PFSK-1 (cell line): Measurements from ENCODE around the gene GJA4.

ENCODE experiments used
- FOXP2 ChIP-seq: optimal IDR thresholded peaks from 2 replicates; pipeline ENCODE3; 2011; ENCODE audit warnings: borderline replicate concordance, control low read depth, inconsistent platforms; ENCODE audit not compliant: insufficient read depth; ENCODE audit errors: extremely low read length, extremely low read depth
- POLR2AphosphoS5 ChIP-seq: IDR thresholded peaks from 2 replicates; pipeline ENCODE4 v1.6.1; 2012; ENCODE audit warnings: low read depth, mild to moderate bottlenecking, control low read depth, low read length, moderate library complexity
- SIN3A ChIP-seq: IDR thresholded peaks from 2 replicates; pipeline ENCODE4 v1.6.1; 2012; ENCODE audit warnings: mild to moderate bottlenecking, low read length, moderate library complexity, borderline replicate concordance; ENCODE audit not compliant: insufficient read depth
- TAF1 ChIP-seq: IDR thresholded peaks from 2 replicates; pipeline ENCODE4 v1.6.1; 2012; ENCODE audit warnings: low read length, control low read depth, borderline replicate concordance; ENCODE audit not compliant: insufficient read depth
- TF ChIP-seq, protein P1 (sequence below), 2 experiments: IDR thresholded peaks; 2 replicates each; pipeline versions ENCODE4 v1.6.1 to v1.8.0; 2011 to 2012; ENCODE audit warnings: low read depth in 2 of 2, low read length in 2 of 2, control low read depth in 1 of 2, inconsistent platforms in 1 of 2, mild to moderate bottlenecking in 1 of 2, moderate library complexity in 1 of 2; ENCODE audit not compliant: insufficient read depth in 1 of 2

The GJA4 gene

DNA sequence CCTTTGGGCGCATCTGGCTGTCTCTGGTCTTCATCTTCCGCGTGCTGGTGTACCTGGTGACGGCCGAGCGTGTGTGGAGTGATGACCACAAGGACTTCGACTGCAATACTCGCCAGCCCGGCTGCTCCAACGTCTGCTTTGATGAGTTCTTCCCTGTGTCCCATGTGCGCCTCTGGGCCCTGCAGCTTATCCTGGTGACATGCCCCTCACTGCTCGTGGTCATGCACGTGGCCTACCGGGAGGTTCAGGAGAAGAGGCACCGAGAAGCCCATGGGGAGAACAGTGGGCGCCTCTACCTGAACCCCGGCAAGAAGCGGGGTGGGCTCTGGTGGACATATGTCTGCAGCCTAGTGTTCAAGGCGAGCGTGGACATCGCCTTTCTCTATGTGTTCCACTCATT, 35.4 kb upstream of the GJA4 start:
- TF ChIP-seq FOXP2 (no peak), TAF1 (no peak), SIN3A (no peak), POLR2AphosphoS5 (no peak)
- TF ChIP-seq, protein P1, sequence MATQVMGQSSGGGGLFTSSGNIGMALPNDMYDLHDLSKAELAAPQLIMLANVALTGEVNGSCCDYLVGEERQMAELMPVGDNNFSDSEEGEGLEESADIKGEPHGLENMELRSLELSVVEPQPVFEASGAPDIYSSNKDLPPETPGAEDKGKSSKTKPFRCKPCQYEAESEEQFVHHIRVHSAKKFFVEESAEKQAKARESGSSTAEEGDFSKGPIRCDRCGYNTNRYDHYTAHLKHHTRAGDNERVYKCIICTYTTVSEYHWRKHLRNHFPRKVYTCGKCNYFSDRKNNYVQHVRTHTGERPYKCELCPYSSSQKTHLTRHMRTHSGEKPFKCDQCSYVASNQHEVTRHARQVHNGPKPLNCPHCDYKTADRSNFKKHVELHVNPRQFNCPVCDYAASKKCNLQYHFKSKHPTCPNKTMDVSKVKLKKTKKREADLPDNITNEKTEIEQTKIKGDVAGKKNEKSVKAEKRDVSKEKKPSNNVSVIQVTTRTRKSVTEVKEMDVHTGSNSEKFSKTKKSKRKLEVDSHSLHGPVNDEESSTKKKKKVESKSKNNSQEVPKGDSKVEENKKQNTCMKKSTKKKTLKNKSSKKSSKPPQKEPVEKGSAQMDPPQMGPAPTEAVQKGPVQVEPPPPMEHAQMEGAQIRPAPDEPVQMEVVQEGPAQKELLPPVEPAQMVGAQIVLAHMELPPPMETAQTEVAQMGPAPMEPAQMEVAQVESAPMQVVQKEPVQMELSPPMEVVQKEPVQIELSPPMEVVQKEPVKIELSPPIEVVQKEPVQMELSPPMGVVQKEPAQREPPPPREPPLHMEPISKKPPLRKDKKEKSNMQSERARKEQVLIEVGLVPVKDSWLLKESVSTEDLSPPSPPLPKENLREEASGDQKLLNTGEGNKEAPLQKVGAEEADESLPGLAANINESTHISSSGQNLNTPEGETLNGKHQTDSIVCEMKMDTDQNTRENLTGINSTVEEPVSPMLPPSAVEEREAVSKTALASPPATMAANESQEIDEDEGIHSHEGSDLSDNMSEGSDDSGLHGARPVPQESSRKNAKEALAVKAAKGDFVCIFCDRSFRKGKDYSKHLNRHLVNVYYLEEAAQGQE (IDR thresholded peaks at IDR 0.05; ENCODE audit: insufficient read depth in 1 of 2, low read depth in 2 of 2, low read length in 2 of 2) = no peak

- TF ChIP-seq FOXP2 (no peak), SIN3A (no peak), TAF1 (no peak), POLR2AphosphoS5 (no peak)
- TF ChIP-seq, protein P1 (IDR thresholded peaks at IDR 0.05; ENCODE audit: insufficient read depth in 1 of 2, low read depth in 2 of 2, low read length in 2 of 2) = no peak
Measured at GRCh38 chr1:34758751-34759150, 34.0 kb upstream of the GJA4 start.

DNA sequence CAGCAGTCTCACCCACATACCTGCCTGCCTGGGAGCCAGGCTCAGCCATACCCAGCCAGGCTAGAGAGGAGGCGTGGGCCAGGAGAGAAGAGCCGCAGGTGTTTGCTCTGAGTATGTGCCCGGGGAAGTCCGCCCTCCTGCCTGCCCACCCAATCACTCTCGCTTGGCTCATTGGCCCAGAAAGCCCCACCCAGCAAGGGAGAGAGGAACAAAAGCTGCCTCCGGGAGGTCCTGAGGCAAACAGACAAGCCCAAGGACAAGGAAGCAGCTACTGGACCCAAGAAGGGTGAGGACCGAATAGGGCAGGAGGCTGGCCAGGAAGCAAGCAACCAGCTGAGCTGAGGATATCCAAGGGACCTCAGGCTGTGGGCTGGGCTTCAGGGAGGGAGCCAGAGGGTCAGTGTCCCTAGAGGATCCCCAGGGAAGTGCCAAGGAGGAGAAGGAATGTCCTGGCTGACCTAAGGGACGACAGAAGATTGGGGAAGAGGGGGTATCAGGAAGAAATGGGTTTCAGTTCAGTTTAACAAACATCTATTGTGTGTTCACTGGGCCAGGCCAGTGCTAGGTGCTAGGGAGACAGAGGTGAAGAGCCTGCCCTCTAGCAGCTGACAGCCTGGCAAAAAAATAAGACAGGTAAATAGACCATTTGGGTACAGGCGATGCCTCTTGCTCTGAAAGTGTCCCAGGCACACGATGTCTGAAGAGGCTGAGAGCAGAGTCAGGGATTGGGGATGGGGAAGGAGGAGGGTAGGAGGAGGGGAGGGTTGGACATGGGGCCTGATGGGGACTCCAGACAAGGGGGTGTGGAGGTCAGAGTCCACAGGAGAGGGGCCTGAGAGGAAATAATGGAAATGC, 33.1 kb upstream of the GJA4 start, which contains the start of gene GJB4:
GJB4 (plus strand) TSS at position 238 of the 855 bp plus-strand sequence. CDS start 1,515 bp downstream, outside the sequence.
- TF ChIP-seq POLR2AphosphoS5 (no peak), FOXP2 (no peak), TAF1 (no peak), SIN3A (no peak)
- TF ChIP-seq, protein P1 (IDR thresholded peaks at IDR 0.05; ENCODE audit: insufficient read depth in 1 of 2, low read depth in 2 of 2, low read length in 2 of 2) = no peak

- TF ChIP-seq POLR2AphosphoS5 = no peak
- no peak for TF ChIP-seq FOXP2
- TF ChIP-seq SIN3A = no peak
- no peak for TF ChIP-seq TAF1
- TF ChIP-seq, protein P1 (IDR thresholded peaks at IDR 0.05; ENCODE audit: insufficient read depth in 1 of 2, low read depth in 2 of 2, low read length in 2 of 2) = no peak
Measured at GRCh38 chr1:34761176-34761761, 31.5 kb upstream of the GJA4 start.

DNA sequence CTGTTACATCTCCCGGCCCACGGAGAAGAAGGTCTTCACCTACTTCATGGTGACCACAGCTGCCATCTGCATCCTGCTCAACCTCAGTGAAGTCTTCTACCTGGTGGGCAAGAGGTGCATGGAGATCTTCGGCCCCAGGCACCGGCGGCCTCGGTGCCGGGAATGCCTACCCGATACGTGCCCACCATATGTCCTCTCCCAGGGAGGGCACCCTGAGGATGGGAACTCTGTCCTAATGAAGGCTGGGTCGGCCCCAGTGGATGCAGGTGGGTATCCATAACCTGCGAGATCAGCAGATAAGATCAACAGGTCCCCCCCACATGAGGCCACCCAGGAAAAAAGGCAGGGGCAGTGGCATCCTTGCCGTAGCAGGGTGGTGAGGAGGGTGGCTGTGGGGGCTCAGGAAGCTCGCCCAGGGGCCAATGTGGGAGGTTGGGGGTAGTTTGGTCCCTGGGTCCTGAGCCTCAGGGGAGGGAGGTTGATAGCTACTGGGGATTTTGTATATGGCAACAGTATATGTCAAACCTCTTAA, 31.0 kb upstream of the GJA4 start:
- no peak for TF ChIP-seq TAF1
- TF ChIP-seq, protein P1 (IDR thresholded peaks at IDR 0.05; ENCODE audit: insufficient read depth in 1 of 2, low read depth in 2 of 2, low read length in 2 of 2) = no peak
- TF ChIP-seq SIN3A = no peak
- TF ChIP-seq FOXP2 = no peak
- TF ChIP-seq POLR2AphosphoS5 = no peak
